Activated T-cell treated with anti-CD3 and anti-CD28 coated beads, Interleukin-2, amount 50 U/mL, for 72 hours (primary cell): ENCODE data around the gene SCAF1. TPM values are rescaled to one million over a fixed set of nuclear protein-coding genes. Genes with fewer than 3 reads are reported as not detected.
A peak's percentile ranks its signal among the peaks of the same experiment; 100 is the strongest.

Source experiments
- ATAC-seq, 2 donors: fragments of 150-1000 bp; cut with Tn5 transposase; replicated peaks in 1 of 2; 2 replicates each; pipeline ENCODE4 v1.10.0; 2021; ENCODE audit warnings: moderate library complexity in 2 of 2, mild to moderate bottlenecking in 1 of 2
- DNase-seq, 2 donors: peaks; one replicate each; pipeline ENCODE4 v3.0.0; 2021 to 2022; ENCODE audit warnings: mixed read lengths in 1 of 2
- H3K27ac Mint-ChIP-seq: one replicate; pipeline ENCODE4 v1.8.0; 2022; ENCODE audit warnings: mild to moderate bottlenecking, moderate library complexity, mixed read lengths
- H3K27me3 Mint-ChIP-seq: one replicate; pipeline ENCODE4 v1.8.0; 2022; ENCODE audit warnings: low read depth, mixed read lengths
- H3K36me3 Mint-ChIP-seq, 2 donors: one replicate each; pipeline ENCODE4 v1.8.0; 2022; ENCODE audit warnings: mixed read lengths in 2 of 2, mild to moderate bottlenecking in 1 of 2; ENCODE audit not compliant: insufficient read depth in 2 of 2
- H3K4me1 Mint-ChIP-seq: one replicate; pipeline ENCODE4 v1.8.0; 2022; ENCODE audit warnings: low read depth, mixed read lengths
- H3K4me3 Mint-ChIP-seq, 2 donors: one replicate each; pipeline ENCODE4 v1.8.0; 2022; ENCODE audit warnings: mild to moderate bottlenecking in 2 of 2, mixed read lengths in 2 of 2, moderate library complexity in 2 of 2
- H3K9me3 Mint-ChIP-seq, 2 donors: one replicate each; pipeline ENCODE4 v1.8.0; 2022; ENCODE audit warnings: mixed read lengths in 2 of 2
- total RNA-seq, 2 donors: library from RNA; stranded (reverse); gene quantifications; one replicate each; pipeline ENCODE4 v1.2.3, GENCODE V29; 2022

Gene SCAF1
- total RNA-seq, 2 donors from 2014 or later: 57.7 to 60.1 TPM

DNA sequence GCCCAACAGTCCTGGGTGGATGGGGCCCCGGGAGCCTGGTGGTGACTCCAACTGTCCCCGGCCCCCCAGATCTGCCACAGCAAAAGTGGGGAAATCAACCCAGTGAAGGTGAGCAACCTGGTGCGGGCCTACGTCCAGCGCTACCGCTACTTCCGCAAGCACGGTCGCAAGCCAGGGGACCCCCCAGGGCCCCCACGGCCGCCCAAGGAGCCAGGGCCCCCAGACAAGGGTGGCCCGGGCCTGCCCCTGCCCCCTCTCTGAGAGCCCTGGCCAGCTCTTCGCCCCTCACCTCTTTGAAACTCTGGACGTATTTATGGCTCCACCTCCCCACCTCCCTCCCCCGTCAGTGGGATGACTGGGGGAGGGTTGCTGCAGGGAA, 16.1 kb downstream of the SCAF1 start:
- H3K4me3 Mint-ChIP-seq: no peak overlapping the region
- H3K27me3 Mint-ChIP-seq: no peaks in the 10 kb centered on the region
- DNase-seq: no peak
- ATAC-seq: no peak
- H3K9me3 Mint-ChIP-seq: no peaks in the 10 kb centered on the region
- peaks cover 11% of the 10 kb centered on the region for H3K4me1 Mint-ChIP-seq
- no peak overlapping the region for H3K27ac Mint-ChIP-seq
- peaks cover 7 to 8% of the 10 kb centered on the region in 2 donors for H3K36me3 Mint-ChIP-seq

DNA sequence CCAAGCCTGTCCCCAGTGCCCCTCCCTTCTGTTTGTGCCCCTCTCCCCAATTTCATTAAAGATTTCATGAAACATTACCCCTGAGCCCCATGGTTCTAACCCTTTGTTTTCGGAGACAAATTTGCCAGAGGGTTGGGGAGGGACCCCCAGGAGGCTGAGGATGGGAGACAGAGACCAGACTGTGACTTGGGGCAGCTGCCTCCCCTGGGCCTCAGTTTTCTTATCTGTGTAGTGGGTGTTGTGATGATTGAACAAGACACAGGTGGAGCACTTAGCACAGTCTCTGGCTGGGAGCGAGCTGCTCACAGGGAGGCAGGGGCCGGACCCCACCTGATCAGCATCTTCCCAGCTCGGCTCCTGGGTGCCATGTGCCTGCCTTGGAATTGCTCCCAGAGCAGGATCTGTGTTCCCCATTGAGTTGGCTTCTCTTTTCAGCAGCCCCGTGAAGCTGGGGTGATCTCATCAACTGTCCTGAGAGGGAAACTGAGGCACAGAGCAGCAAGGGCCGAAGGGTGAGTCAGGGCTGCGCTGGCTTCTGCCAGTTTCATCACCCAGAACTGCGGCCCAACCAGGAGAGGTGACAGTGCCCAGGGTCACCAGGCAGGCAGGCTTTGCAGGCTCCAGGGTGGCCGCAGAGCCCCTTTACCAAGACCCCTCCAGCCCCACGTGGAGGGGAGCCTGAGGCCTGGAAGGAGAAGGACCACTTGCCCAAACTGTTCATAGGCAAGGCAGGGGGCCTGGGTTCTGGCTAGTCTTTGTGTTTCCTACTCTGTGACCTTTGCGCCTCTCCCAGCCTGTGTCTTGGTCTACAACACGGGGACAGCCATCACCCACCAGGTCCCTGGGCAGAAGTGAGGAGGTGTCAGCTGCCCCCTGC, 16.8 kb downstream of the SCAF1 start:
- no peaks in the 10 kb centered on the region for H3K27me3 Mint-ChIP-seq
- no peak overlapping the region for H3K4me3 Mint-ChIP-seq
- H3K9me3 Mint-ChIP-seq: no peaks in the 10 kb centered on the region
- no peak overlapping the region for H3K27ac Mint-ChIP-seq
- peaks cover 17% of the 10 kb centered on the region for H3K4me1 Mint-ChIP-seq
- peaks cover 7 to 8% of the 10 kb centered on the region in 2 donors for H3K36me3 Mint-ChIP-seq
- DNase-seq: no peak
- ATAC-seq: no peak

DNA sequence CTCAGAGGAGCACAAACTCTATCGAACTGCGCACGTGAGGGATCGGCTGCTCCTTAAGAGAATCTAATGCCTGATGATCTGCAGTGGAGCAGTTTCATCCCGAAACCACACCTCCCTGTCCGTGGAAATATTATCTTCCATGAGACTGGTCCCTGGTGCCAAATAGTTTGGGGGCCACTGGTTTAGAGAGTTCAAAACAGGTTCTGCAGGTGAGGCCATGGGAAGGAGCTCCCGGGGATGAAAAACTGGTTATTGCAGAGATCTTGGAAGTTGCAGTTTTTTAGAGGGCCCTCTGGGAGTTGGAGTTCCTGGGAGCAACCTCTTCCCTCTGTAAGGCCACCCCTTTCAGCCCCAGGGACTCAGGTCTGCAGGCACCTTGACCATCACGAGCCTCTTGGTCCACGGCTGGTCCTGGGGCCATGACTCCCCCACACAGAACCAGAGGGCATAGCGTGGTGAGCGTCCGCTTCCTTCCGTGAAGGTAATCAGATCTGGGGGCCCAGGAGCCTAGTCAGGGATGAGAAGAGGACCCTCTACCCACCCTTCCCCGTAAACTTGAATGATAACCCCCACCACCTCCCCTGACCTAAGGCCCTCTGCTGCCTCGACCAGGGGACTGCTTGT, 18.4 kb downstream of the SCAF1 start:
- Mint-ChIP-seq H3K36me3 (peaks cover 5 to 13% of the 10 kb centered on the region in 2 donors), H3K4me1 (peaks cover 24% of the 10 kb centered on the region), H3K27me3 (no peaks in the 10 kb centered on the region), H3K4me3 (no peak overlapping the region), H3K27ac (no peak overlapping the region), H3K9me3 (no peaks in the 10 kb centered on the region)
- DNase-seq (no peak), ATAC-seq (no peak)

DNA sequence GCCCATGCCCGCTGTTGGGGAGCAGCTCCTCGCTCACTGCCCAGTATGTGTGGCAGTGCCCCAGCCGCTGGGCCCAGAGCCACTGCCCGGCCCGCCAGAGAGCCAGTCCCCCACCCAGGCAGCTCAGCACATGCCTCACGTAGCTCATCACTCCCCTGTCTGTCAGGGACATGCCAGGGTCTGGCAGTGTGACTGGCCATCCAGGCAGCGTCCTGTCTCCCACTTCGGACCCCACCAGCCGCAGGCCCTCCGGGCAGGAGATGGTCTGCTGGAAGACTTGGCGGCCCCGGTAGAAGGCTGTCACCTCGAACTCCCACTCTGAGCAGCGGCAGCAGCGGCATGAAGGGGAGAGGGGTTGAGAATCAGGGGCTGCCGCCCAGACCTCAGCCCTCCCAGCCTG, 20.0 kb downstream of the SCAF1 start:
- no peak for ATAC-seq
- Mint-ChIP-seq H3K4me3 (no peak overlapping the region), H3K4me1 (peaks cover 33% of the 10 kb centered on the region), H3K27me3 (no peaks in the 10 kb centered on the region), H3K9me3 (no peaks in the 10 kb centered on the region), H3K36me3 (peaks cover 4 to 15% of the 10 kb centered on the region in 2 donors), H3K27ac (no peak overlapping the region)
- DNase-seq: no peak

DNA sequence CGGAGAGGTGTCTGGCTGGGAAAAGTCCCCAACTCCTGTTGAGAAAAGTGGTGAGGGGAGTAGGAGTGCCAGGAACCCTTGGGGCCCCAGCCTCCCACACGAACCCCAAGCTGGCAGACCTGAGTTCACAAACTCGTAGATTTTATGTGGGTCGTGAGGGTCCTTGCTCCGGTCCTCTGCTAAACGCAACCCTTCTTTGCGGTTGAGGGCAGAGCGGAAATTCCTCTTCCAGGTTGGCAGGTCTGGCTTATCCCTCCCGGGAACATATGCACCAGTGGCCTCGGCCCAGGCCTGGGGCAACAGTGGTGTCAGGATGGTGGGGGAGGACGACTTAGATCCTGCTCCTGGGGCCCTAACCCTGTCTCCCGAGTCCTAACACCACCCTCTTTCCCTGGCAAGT, 21.2 kb downstream of the SCAF1 start:
- H3K27me3 Mint-ChIP-seq: no peaks in the 10 kb centered on the region
- H3K9me3 Mint-ChIP-seq: no peaks in the 10 kb centered on the region
- ATAC-seq (no peak), DNase-seq (no peak)
- peak overlapping the region; percentile 91 for H3K27ac Mint-ChIP-seq
- peak overlapping the region; percentile 95 to 98 for H3K4me3 Mint-ChIP-seq
- H3K4me1 Mint-ChIP-seq: peaks cover 40% of the 10 kb centered on the region
- peaks cover 2 to 12% of the 10 kb centered on the region in 2 donors for H3K36me3 Mint-ChIP-seq

DNA sequence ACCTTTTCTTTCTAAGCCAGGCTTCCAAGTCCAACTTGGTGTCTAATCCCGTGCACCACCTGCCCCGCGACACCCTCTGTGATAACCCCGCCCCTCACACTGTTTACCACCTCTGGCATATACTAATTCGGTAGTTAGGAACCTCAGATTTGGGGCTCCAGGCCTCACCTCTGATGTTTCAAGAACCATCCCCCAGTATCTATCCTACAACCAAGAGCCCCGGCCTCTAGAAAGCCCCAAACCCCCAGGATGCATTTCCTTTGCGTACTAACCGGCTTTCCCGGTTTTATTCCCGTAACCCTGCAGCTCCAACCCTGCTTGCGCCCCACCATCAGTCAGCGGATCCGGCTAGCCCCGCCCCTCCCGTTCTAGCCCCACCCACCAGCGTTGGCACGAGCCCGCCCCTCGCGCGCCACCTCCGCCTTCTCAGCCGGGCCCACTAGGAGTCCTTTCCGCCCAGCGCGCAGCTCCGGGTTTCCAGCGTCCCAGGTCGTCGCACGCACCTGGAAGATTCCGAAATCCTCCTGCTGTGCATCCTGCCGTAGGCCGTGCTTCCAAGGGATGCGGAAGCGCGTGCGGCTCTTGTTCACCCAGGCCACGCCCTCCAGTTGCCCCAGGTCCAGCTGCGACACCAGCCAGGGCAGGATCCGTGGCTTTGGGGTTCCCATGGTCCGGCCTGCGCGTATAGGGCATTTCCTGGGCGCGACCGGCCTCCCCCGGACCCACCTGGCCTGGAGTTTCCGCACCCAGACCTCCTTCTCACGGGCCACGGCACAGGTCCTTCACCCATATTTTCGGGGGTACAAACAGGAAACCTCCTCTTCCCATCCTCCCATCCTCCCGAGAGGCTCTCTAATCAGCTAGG, 22.4 kb downstream of the SCAF1 start:
- Mint-ChIP-seq H3K4me3 (peak overlapping the region; percentile 95 to 98), H3K36me3 (peaks cover 2 to 12% of the 10 kb centered on the region in 2 donors), H3K27ac (peak overlapping the region; percentile 91), H3K27me3 (no peaks in the 10 kb centered on the region), H3K4me1 (peaks cover 40% of the 10 kb centered on the region), H3K9me3 (no peaks in the 10 kb centered on the region)
- DNase-seq (peak; percentile 90 to 91), ATAC-seq (peak; percentile 72)

DNA sequence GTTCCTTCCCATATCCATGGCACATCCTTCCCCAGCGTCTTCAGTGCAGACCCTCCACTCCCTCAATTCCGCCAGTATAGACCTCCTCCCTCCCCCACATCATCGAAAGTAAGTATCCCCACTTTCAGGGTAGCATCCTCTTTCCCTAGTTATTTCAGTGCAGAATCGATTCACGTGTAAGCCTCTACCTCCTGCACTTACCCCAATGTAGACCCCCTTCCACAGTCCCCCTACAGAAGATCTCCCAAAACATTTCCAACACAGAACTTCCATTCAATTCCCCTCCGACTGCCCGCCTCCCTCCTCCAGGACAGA, 23.0 kb downstream of the SCAF1 start:
- ATAC-seq (no peak), DNase-seq (no peak)
- Mint-ChIP-seq H3K27ac (peak overlapping the region; percentile 91), H3K27me3 (no peaks in the 10 kb centered on the region), H3K36me3 (peaks cover 0 to 14% of the 10 kb centered on the region in 2 donors), H3K9me3 (no peaks in the 10 kb centered on the region), H3K4me3 (peak overlapping the region; percentile 95 to 98), H3K4me1 (peaks cover 40% of the 10 kb centered on the region)

DNA sequence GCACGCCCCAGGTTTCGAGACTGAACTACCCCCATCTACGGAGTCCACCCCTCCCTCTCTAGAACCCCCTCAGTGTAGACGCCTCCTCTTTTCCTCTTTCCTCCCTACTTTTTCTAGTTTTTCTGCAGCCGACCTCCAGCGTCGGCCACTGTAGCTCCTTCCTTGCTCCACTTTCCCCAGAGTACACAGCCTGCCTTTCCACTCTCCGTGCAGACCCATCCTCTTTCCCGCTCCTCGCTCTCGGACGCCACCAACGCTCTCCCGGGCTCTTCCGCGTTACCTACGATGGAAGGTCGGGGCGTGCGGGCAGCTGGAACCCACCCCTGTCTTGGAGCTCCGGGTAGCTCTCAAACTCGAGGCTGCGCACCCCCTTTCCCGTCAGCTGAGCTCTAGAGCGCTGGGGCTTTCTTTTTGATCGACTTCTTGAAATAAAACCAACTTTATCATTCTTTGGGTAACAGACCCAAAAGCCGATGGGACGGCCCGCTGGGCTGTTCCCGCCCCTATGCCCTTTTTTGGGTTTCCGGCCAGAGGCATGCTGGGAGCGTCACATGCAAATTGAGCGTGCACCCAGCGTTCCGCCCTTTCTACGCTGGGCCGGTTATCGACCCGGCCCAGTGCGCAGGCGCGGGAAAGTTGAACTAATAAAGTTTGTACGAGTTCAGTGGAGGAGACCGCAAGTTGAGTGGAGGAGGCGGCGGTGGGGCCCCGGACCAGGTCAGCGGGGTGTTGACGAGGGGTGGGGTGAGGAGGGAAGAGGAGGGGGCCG, 23.5 kb downstream of the SCAF1 start, which contains the start of the genes BCL2L12 and IRF3:
TSS of gene BCL2L12 (plus strand) at position 583 of the 769 bp plus-strand sequence. CDS start 760 bp downstream, outside the sequence.
TSS of gene IRF3 (minus strand) at position 507 of the 769 bp plus-strand sequence. CDS start 1,019 bp downstream, outside the sequence.
- Mint-ChIP-seq H3K27ac (peak within 1 kb of the TSS; percentile 91), H3K27me3 (no peaks in the 10 kb centered on the region)

DNA sequence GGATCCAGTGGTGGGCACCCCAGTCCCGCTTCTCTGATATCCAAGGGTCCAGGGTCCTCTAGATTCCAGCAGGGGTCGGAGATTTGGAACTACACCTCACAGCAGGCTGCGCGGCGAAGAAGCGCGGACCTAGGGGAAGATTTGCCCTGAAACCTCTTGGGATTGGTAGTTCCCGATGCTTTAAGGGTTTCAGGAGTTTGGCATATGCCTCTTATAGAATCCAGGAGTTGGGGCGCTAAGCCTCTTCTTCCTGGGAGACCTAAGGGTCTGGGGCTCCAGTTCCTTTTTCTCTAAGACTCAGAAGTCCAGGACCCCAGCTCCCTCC, 24.1 kb downstream of the SCAF1 start:
- H3K9me3 Mint-ChIP-seq: no peaks in the 10 kb centered on the region
- no peak for DNase-seq
- H3K36me3 Mint-ChIP-seq: peaks cover 0 to 16% of the 10 kb centered on the region in 2 donors
- H3K27me3 Mint-ChIP-seq: no peaks in the 10 kb centered on the region
- peak overlapping the region; percentile 95 to 98 for H3K4me3 Mint-ChIP-seq
- peaks cover 40% of the 10 kb centered on the region for H3K4me1 Mint-ChIP-seq
- H3K27ac Mint-ChIP-seq: peak overlapping the region; percentile 91
- no peak for ATAC-seq

More for the DNA sequence above, 23.5 kb downstream of the SCAF1 start, which contains the start of the genes BCL2L12 and IRF3:
- H3K4me3 Mint-ChIP-seq: peak within 1 kb of the TSS; percentile 95 to 98
- no peaks in the 10 kb centered on the region for H3K9me3 Mint-ChIP-seq
- peak; percentile 86 to 87 for ATAC-seq
- H3K36me3 Mint-ChIP-seq: peaks cover 0 to 15% of the 10 kb centered on the region in 2 donors
- peaks cover 40% of the 10 kb centered on the region for H3K4me1 Mint-ChIP-seq
- peak; percentile 99 for DNase-seq

DNA sequence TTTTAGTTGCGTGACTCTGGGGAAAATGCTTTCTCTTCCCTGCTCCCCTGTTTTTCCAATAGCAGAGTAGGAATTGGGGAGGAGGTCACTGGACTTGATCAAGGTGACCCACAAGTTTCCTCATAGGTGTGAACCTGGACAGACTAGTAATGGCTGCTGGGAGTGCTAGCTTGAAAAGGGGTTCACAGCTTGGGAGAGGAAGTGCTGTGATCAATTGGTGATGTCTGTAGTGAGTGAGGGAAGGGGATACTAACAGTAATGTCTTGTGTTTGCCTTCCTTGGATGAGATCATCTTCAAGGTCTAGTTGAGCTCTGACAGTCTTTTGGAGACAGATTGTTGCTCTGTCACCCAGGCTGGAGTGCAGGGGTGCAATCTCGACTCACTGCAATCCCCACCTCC, 25.5 kb downstream of the SCAF1 start:
- peak overlapping the region; percentile 17 for H3K27ac Mint-ChIP-seq
- no peaks in the 10 kb centered on the region for H3K9me3 Mint-ChIP-seq
- peaks cover 47% of the 10 kb centered on the region for H3K4me1 Mint-ChIP-seq
- peak overlapping the region; percentile 95 to 98 for H3K4me3 Mint-ChIP-seq
- H3K36me3 Mint-ChIP-seq: peaks cover 0 to 16% of the 10 kb centered on the region in 2 donors
- ATAC-seq: no peak
- no peaks in the 10 kb centered on the region for H3K27me3 Mint-ChIP-seq
- DNase-seq: no peak

DNA sequence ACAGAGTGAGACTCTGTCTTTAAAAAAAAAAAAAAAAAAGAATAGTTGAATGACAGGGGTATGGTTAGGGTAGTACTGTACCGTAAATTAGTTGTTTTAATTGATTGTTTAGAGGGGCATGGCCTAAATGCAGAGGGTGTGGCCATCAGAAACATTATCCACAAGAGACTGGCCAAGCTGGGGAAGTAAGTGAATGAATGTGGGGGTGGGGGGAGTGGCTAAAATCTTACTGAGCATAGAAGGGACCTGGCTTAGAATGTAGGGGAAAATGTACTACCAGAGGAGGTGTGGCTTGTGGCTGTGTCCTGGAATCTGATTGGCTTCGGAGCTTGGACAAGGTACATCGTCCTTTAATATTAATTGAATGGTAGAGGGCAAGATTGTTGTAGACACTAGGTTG, 27.5 kb downstream of the SCAF1 start:
- no peak for DNase-seq
- Mint-ChIP-seq H3K27me3 (no peaks in the 10 kb centered on the region), H3K4me3 (no peak overlapping the region), H3K9me3 (no peaks in the 10 kb centered on the region), H3K4me1 (peaks cover 30% of the 10 kb centered on the region), H3K27ac (no peak overlapping the region), H3K36me3 (peaks cover 0 to 21% of the 10 kb centered on the region in 2 donors)
- ATAC-seq: no peak
